Lower lobe of right lung (tissue), 2 donors: ENCODE data around the gene TMEM164. TPM values are rescaled to one million over a fixed set of nuclear protein-coding genes. Genes with fewer than 3 reads are reported as not detected.
"Not testable (repeated sequence)": the region's sequence is repeated elsewhere in the genome, so short reads cannot be mapped to it uniquely, and the experiment has no call there.

Experiments used
- ATAC-seq, 2 donors: fragments of 200-7000 bp; cut with Tn5 transposase; one replicate each; pipeline ENCODE4 v1.9.1; 2020 to 2022; ENCODE audit warnings: mild to moderate bottlenecking in 2 of 2, moderate library complexity in 2 of 2
- DNase-seq: peaks from one replicate; pipeline ENCODE4 v3.0.0-alpha.2; 2020
- H3K27ac ChIP-seq: fragments of 200-600 bp; one replicate; pipeline ENCODE4 v1.8.0; 2022
- H3K27me3 ChIP-seq: fragments of 200-600 bp; one replicate; pipeline ENCODE4 v1.8.0; 2022; ENCODE audit warnings: low read depth
- H3K36me3 ChIP-seq: fragments of 200-600 bp; one replicate; pipeline ENCODE4 v1.8.0; 2022; ENCODE audit warnings: mild to moderate bottlenecking
- H3K4me1 ChIP-seq: fragments of 200-600 bp; one replicate; pipeline ENCODE4 v1.8.0; 2022
- H3K4me3 ChIP-seq: fragments of 200-600 bp; one replicate; pipeline ENCODE4 v1.8.0; 2022; ENCODE audit warnings: mild to moderate bottlenecking
- H3K9me3 ChIP-seq: fragments of 200-600 bp; one replicate; pipeline ENCODE4 v1.8.0; 2022
- CTCF ChIP-seq: fragments of 200-600 bp; IDR thresholded peaks from one replicate; pipeline ENCODE4 v1.8.0; 2022; ENCODE audit warnings: antibody characterized with exemption, mild to moderate bottlenecking
- intact Hi-C: fragments of 100-400 bp; cut with DNase I; formaldehyde crosslinking; loops from one replicate; pipeline ENCODE4 v1.11.0; 2022
- total RNA-seq: library from RNA; stranded (reverse); fragmentation: NEBNext Ultra II Directional; extraction: Animal tissue kit (Norgen Biotek cat#: 25700); gene quantifications from one replicate; pipeline ENCODE4 v1.2.1, GENCODE V29; 2021
- donor health status: DM: no; HTN: yes; CAD: no; lungs with severe emphysema.

Gene TMEM164
- total RNA-seq, 1 donor from 2014 or later: 66.4 TPM

- Histone ChIP-seq H3K9me3 (no peaks in the 10 kb centered on the region), H3K4me3 (no peak overlapping the region), H3K27ac (no peak overlapping the region), H3K36me3 (no peaks in the 10 kb centered on the region), H3K27me3 (no peaks in the 10 kb centered on the region), H3K4me1 (no peaks in the 10 kb centered on the region)
- intact Hi-C loops: no loop called here
- DNase-seq (no peak), ATAC-seq (no peak)
- TF ChIP-seq CTCF: no peak
Measured at GRCh38 chrX:109964390-109964789, 38.5 kb upstream of the TMEM164 start.

- no peak for DNase-seq
- intact Hi-C loops: no loop called here
- Histone ChIP-seq H3K27ac (no peak overlapping the region), H3K36me3 (no peaks in the 10 kb centered on the region), H3K27me3 (no peaks in the 10 kb centered on the region), H3K9me3 (no peaks in the 10 kb centered on the region), H3K4me3 (no peak overlapping the region), H3K4me1 (no peaks in the 10 kb centered on the region)
- no peak for TF ChIP-seq CTCF
- no peak for ATAC-seq
Measured at GRCh38 chrX:109966246-109966645, 36.7 kb upstream of the TMEM164 start.

GRCh38 chrX:109967156-109967555 is 35.8 kb upstream of the TMEM164 start:
- no peaks in the 10 kb centered on the region for H3K9me3 ChIP-seq
- intact Hi-C loops: no loop called here
- ATAC-seq (no peak), DNase-seq (no peak)
- H3K27ac ChIP-seq: no peak overlapping the region
- no peaks in the 10 kb centered on the region for H3K27me3 ChIP-seq
- H3K4me3 ChIP-seq: no peak overlapping the region
- no peaks in the 10 kb centered on the region for H3K4me1 ChIP-seq
- no peak for TF ChIP-seq CTCF
- no peaks in the 10 kb centered on the region for H3K36me3 ChIP-seq

GRCh38 chrX:109970841-109971240 is 32.1 kb upstream of the TMEM164 start:
- H3K27me3 ChIP-seq, H3K9me3 ChIP-seq, ATAC-seq, H3K27ac ChIP-seq, H3K4me1 ChIP-seq, H3K4me3 ChIP-seq, H3K36me3 ChIP-seq, intact Hi-C loops, DNase-seq: not testable (repeated sequence)

GRCh38 chrX:109974906-109975655 is 27.8 kb upstream of the TMEM164 start:
- ATAC-seq (no peak), DNase-seq (no peak)
- H3K9me3 ChIP-seq: no peaks in the 10 kb centered on the region
- no peak overlapping the region for H3K27ac ChIP-seq
- intact Hi-C loops: no loop called here
- H3K4me1 ChIP-seq: no peaks in the 10 kb centered on the region
- no peak for TF ChIP-seq CTCF
- no peaks in the 10 kb centered on the region for H3K27me3 ChIP-seq
- H3K4me3 ChIP-seq: no peak overlapping the region
- H3K36me3 ChIP-seq: no peaks in the 10 kb centered on the region

GRCh38 chrX:109985210-109985609 is 17.7 kb upstream of the TMEM164 start:
- H3K4me1 ChIP-seq, ATAC-seq, H3K27ac ChIP-seq, DNase-seq, H3K9me3 ChIP-seq, intact Hi-C loops, H3K36me3 ChIP-seq, H3K27me3 ChIP-seq, H3K4me3 ChIP-seq: not testable (repeated sequence)
